ENCODE data around the gene RPS21. TPM values are rescaled to one million over a fixed set of nuclear protein-coding genes. Genes with fewer than 3 reads are reported as not detected.

Gene RPS21
- total RNA-seq, 1 experiment from 2014 or later, result 1,761 TPM

DNA sequence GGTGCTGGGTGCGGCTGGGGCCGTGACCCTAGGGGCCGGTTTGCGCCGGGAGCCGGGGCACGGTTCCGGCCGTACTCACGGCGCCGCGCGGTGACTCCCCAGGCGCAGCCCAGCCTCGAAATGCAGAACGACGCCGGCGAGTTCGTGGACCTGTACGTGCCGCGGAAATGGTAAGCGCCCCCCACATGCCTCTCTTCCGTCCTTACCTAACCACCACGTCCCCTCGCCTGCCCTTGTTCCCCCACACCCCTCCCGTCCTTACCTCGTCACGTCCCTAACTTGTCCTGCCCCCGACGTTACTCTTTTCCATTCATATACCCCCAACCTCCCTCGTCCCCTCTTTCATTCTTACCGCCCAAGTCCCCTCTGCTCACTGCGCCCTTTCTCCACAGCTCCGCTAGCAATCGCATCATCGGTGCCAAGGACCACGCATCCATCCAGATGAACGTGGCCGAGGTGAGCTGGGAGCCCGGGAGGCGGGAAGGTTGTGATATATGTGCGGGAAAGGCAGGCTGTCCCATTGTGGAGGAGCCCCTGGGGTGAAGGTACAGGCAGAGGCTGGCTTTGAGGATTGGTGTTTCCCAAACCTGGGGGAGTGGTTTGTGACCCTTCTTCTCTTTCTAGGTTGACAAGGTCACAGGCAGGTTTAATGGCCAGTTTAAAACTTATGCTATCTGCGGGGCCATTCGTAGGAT lies 463 bp downstream of the RPS21 start:
- peak overlapping the region; percentile 90 to 97 for H3K4me3 ChIP-seq (ENCODE audit: low read depth in 2 of 2, low read length in 2 of 2)
- ChIA-PET POLR2A (interaction anchor here (0.6 to 0.7 kb wide), 2 partner anchors 32 to 37 kb away, joined by 9 to 14 read pairs; no protein-coding TSS in a partner anchor), CTCF (interaction anchor here (1.5 kb wide), 1 partner anchor 8 kb away, joined by 5 read pairs; no protein-coding TSS in a partner anchor)
- in situ Hi-C loops (cut with HindIII; ENCODE audit: low pct_unique_long_range_greater_than_20kb, low sequenced_read_pairs) (no loop called here), intact Hi-C loops (cut with micrococcal nuclease; ENCODE audit: unreplicated experiment) (no loop called here)
- H3K27me3 ChIP-seq (ENCODE audit: control insufficient read depth, insufficient read depth, low read length), result no peaks in the 10 kb centered on the region
- DNase-seq (ENCODE audit: low read depth, low spot score), result no peak
- TSS peak; percentile 94 for BruUV-seq (replicated peaks)
- peak overlapping the region; percentile 94 for H3K27ac ChIP-seq (ENCODE audit: low read length)
- H3K4me1 ChIP-seq (ENCODE audit: control insufficient read depth, insufficient read depth, low read length), result peaks cover 33% of the 10 kb centered on the region
- peaks cover 14% of the 10 kb centered on the region for H3K36me3 ChIP-seq (ENCODE audit: control insufficient read depth, insufficient read depth, low read length)
- ATAC-seq, result peak; percentile 12; the same call in 1 of the 2 replicates
- no peaks in the 10 kb centered on the region for H3K9me3 ChIP-seq (ENCODE audit: control insufficient read depth, insufficient read depth, low read depth, low read length)
- TF ChIP-seq SIN3A (IDR thresholded peaks at IDR 0.05; ENCODE audit: borderline replicate concordance, insufficient read depth, low read depth, low read length), result 0 out of 2 replicates have a peak, but pooled peaks have one; percentile 43
- TF ChIP-seq, protein P1, sequence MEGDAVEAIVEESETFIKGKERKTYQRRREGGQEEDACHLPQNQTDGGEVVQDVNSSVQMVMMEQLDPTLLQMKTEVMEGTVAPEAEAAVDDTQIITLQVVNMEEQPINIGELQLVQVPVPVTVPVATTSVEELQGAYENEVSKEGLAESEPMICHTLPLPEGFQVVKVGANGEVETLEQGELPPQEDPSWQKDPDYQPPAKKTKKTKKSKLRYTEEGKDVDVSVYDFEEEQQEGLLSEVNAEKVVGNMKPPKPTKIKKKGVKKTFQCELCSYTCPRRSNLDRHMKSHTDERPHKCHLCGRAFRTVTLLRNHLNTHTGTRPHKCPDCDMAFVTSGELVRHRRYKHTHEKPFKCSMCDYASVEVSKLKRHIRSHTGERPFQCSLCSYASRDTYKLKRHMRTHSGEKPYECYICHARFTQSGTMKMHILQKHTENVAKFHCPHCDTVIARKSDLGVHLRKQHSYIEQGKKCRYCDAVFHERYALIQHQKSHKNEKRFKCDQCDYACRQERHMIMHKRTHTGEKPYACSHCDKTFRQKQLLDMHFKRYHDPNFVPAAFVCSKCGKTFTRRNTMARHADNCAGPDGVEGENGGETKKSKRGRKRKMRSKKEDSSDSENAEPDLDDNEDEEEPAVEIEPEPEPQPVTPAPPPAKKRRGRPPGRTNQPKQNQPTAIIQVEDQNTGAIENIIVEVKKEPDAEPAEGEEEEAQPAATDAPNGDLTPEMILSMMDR (IDR thresholded peaks at IDR 0.05), result no peak

DNA sequence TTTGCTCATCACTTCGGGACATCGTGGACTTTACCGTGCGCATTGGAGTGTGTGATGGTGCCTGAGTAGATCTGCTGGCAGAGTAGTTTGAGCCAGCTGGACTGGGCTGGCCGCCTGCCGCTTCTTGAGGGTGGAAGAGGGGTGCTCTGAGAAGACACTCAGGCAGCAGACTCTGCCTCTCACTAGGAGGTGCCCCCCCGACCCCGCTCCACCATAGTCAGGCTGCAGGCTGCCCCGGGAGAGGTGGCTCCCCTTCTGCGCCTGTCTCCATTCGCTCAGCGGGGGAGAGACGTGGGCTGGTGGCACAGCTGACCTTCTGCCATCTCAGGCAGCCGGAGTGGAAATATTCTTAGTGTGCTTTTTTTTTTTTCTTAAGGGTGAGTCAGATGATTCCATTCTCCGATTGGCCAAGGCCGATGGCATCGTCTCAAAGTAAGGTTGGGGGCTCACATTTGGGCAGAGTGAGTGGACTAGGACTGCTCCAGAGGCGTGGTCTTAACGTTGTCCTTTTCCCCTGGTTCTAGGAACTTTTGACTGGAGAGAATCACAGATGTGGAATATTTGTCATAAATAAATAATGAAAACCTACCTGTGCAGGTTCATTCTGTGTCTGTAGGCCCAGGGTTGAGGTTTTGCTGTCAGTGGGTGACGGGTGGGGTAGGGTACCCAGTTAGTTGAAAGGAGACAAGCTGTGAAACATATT lies 1.2 kb downstream of the RPS21 start:
- TF ChIP-seq TCF7L2 (IDR thresholded peaks at IDR 0.05; ENCODE audit: low read depth, low read length) (no peak), POLR2AphosphoS5 (IDR thresholded peaks at IDR 0.05; ENCODE audit: low read depth, low read length) (no peak), SIN3A (IDR thresholded peaks at IDR 0.05; ENCODE audit: borderline replicate concordance, insufficient read depth, low read depth, low read length) (no peak)
- TF ChIP-seq, protein P1 (IDR thresholded peaks at IDR 0.05), result no peak
- TF ChIP-seq, protein P2, sequence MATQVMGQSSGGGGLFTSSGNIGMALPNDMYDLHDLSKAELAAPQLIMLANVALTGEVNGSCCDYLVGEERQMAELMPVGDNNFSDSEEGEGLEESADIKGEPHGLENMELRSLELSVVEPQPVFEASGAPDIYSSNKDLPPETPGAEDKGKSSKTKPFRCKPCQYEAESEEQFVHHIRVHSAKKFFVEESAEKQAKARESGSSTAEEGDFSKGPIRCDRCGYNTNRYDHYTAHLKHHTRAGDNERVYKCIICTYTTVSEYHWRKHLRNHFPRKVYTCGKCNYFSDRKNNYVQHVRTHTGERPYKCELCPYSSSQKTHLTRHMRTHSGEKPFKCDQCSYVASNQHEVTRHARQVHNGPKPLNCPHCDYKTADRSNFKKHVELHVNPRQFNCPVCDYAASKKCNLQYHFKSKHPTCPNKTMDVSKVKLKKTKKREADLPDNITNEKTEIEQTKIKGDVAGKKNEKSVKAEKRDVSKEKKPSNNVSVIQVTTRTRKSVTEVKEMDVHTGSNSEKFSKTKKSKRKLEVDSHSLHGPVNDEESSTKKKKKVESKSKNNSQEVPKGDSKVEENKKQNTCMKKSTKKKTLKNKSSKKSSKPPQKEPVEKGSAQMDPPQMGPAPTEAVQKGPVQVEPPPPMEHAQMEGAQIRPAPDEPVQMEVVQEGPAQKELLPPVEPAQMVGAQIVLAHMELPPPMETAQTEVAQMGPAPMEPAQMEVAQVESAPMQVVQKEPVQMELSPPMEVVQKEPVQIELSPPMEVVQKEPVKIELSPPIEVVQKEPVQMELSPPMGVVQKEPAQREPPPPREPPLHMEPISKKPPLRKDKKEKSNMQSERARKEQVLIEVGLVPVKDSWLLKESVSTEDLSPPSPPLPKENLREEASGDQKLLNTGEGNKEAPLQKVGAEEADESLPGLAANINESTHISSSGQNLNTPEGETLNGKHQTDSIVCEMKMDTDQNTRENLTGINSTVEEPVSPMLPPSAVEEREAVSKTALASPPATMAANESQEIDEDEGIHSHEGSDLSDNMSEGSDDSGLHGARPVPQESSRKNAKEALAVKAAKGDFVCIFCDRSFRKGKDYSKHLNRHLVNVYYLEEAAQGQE (IDR thresholded peaks at IDR 0.05; ENCODE audit: insufficient read depth in 1 of 2, low read depth in 2 of 2, low read length in 1 of 2), result no peak
- Histone ChIP-seq H3K27me3 (ENCODE audit: control insufficient read depth, insufficient read depth, low read length) (no peaks in the 10 kb centered on the region), H3K36me3 (ENCODE audit: control insufficient read depth, insufficient read depth, low read length) (peaks cover 14% of the 10 kb centered on the region), H3K27ac (ENCODE audit: low read length) (peak overlapping the region; percentile 94), H3K9me3 (ENCODE audit: control insufficient read depth, insufficient read depth, low read depth, low read length) (no peaks in the 10 kb centered on the region), H3K4me1 (ENCODE audit: control insufficient read depth, insufficient read depth, low read length) (peaks cover 30% of the 10 kb centered on the region), H3K4me3 (ENCODE audit: low read depth in 2 of 2, low read length in 2 of 2) (peak overlapping the region; percentile 90 to 97)
- ChIA-PET CTCF (interaction anchor here (0.6 kb wide), 1 partner anchor 112 kb away, joined by 6 read pairs; no protein-coding TSS in a partner anchor), POLR2A (no interaction called here)
- intact Hi-C loops (cut with micrococcal nuclease; ENCODE audit: unreplicated experiment) (no loop called here), in situ Hi-C loops (cut with HindIII; ENCODE audit: low pct_unique_long_range_greater_than_20kb, low sequenced_read_pairs) (no loop called here)
- BruUV-seq (replicated peaks), result no TSS peak
- ATAC-seq (no peak), DNase-seq (ENCODE audit: low read depth, low spot score) (no peak)
